Vagina (tissue), 2 donors: ENCODE data around the gene BMPR1B. TPM values are rescaled to one million over a fixed set of nuclear protein-coding genes. Genes with fewer than 3 reads are reported as not detected.

Source experiments
- DNase-seq, 2 donors: peaks; one replicate each; pipeline ENCODE4 v3.0.0-alpha.2; 2017; ENCODE audit errors: extremely low spot score in 2 of 2
- H3K27ac ChIP-seq: fragments of 200-600 bp; sonication (generic); one replicate; pipeline ENCODE4 v1.5.1; 2019
- H3K27me3 ChIP-seq: fragments of 200-600 bp; sonication (generic); one replicate; pipeline ENCODE4 v1.5.1; 2019
- H3K36me3 ChIP-seq, 2 donors: fragments of 200-600 bp; sonication (generic); one replicate each; pipeline ENCODE4 v1.5.1; 2017 to 2019
- H3K4me1 ChIP-seq: fragments of 200-600 bp; sonication (generic); one replicate; pipeline ENCODE4 v1.5.1; 2019
- H3K4me3 ChIP-seq, 2 donors: fragments of 200-600 bp; sonication (generic); 1 replicate in 1 of 2; 2 replicates in 1 of 2; pipeline ENCODE4 v1.5.1; 2016 to 2019
- H3K9me3 ChIP-seq: fragments of 200-600 bp; sonication (generic); one replicate; pipeline ENCODE4 v1.5.1; 2019
- CTCF ChIP-seq, 3 experiments: fragments of 450-650 bp in 2 of 3; fragments of 200-600 bp in 1 of 3; sonication (generic) in 1 of 3; IDR thresholded peaks; one replicate each; pipeline ENCODE4 v1.5.1; 2017 to 2019; ENCODE audit warnings: antibody characterized with exemption in 3 of 3, mild to moderate bottlenecking in 2 of 3, moderate library complexity in 2 of 3
- POLR2A ChIP-seq, 2 donors: fragments of 450-650 bp; IDR thresholded peaks; one replicate each; pipeline ENCODE4 v1.6.1; 2017; ENCODE audit warnings: antibody characterized with exemption in 2 of 2, mild to moderate bottlenecking in 2 of 2, moderate library complexity in 2 of 2
- POLR2AphosphoS5 ChIP-seq, 2 donors: sonication (generic); formaldehyde crosslinking; IDR thresholded peaks; one replicate each; pipeline ENCODE4 v1.9.0; 2017; ENCODE audit warnings: antibody characterized with exemption in 2 of 2, mild to moderate bottlenecking in 2 of 2, low read depth in 1 of 2; ENCODE audit not compliant: insufficient read depth in 1 of 2
- intact Hi-C: fragments of 100-400 bp; cut with DNase I; formaldehyde crosslinking; loops from one replicate; pipeline ENCODE4 v1.15.1; 2023
- total RNA-seq: library from RNA; depleted of rRNA; stranded (reverse); fragments of >200 nt; gene quantifications from one replicate; pipeline ENCODE4 v1.2.3, GENCODE V29; 2016

Gene BMPR1B
- total RNA-seq, 1 donor from 2014 or later = 0.49 TPM

- Histone ChIP-seq H3K27ac (no peak overlapping the region), H3K4me1 (no peaks in the 10 kb centered on the region), H3K9me3 (no peaks in the 10 kb centered on the region), H3K4me3 (no peak overlapping the region), H3K27me3 (no peaks in the 10 kb centered on the region), H3K36me3 (no peaks in the 10 kb centered on the region)
- intact Hi-C loops = no loop called here
- no peak for TF ChIP-seq CTCF (IDR thresholded peaks at IDR 0.05)
- no peak for TF ChIP-seq POLR2A (IDR thresholded peaks at IDR 0.05)
- TF ChIP-seq POLR2AphosphoS5 (IDR thresholded peaks at IDR 0.05; ENCODE audit: insufficient read depth in 1 of 2, low read depth in 1 of 2) = no peak
- DNase-seq = no peak
Observed at GRCh38 chr4:95068401-95068800, 310.6 kb downstream of the BMPR1B start.

- TF ChIP-seq CTCF (IDR thresholded peaks at IDR 0.05) (no peak), POLR2A (IDR thresholded peaks at IDR 0.05) (no peak), POLR2AphosphoS5 (IDR thresholded peaks at IDR 0.05; ENCODE audit: insufficient read depth in 1 of 2, low read depth in 1 of 2) (no peak)
- intact Hi-C loops = no loop called here
- no peak overlapping the region for H3K4me3 ChIP-seq
Observed at GRCh38 chr4:95068818-95069478, 311.2 kb downstream of the BMPR1B start.

GRCh38 chr4:95071851-95072250 lies 314.1 kb downstream of the BMPR1B start:
- no peak for TF ChIP-seq CTCF (IDR thresholded peaks at IDR 0.05)
- no peak for TF ChIP-seq POLR2AphosphoS5 (IDR thresholded peaks at IDR 0.05; ENCODE audit: insufficient read depth in 1 of 2, low read depth in 1 of 2)
- no peak for TF ChIP-seq POLR2A (IDR thresholded peaks at IDR 0.05)
- no peaks in the 10 kb centered on the region for H3K4me1 ChIP-seq
- DNase-seq = no peak
- intact Hi-C loops = no loop called here
- no peaks in the 10 kb centered on the region for H3K27me3 ChIP-seq
- H3K27ac ChIP-seq = no peak overlapping the region
- H3K4me3 ChIP-seq = no peak overlapping the region
- H3K9me3 ChIP-seq = no peaks in the 10 kb centered on the region
- no peaks in the 10 kb centered on the region for H3K36me3 ChIP-seq

More at GRCh38 chr4:95068818-95069478, 311.2 kb downstream of the BMPR1B start:
- Histone ChIP-seq H3K27ac (no peak overlapping the region), H3K27me3 (no peaks in the 10 kb centered on the region), H3K36me3 (no peaks in the 10 kb centered on the region), H3K9me3 (no peaks in the 10 kb centered on the region), H3K4me1 (no peaks in the 10 kb centered on the region)
- DNase-seq = no peak

GRCh38 chr4:95073646-95074045 lies 315.9 kb downstream of the BMPR1B start:
- no peak overlapping the region for H3K27ac ChIP-seq
- no peaks in the 10 kb centered on the region for H3K9me3 ChIP-seq
- no peaks in the 10 kb centered on the region for H3K27me3 ChIP-seq
- intact Hi-C loops = no loop called here
- no peak for DNase-seq
- H3K4me1 ChIP-seq = no peaks in the 10 kb centered on the region
- no peaks in the 10 kb centered on the region for H3K36me3 ChIP-seq
- H3K4me3 ChIP-seq = no peak overlapping the region
- TF ChIP-seq POLR2A (IDR thresholded peaks at IDR 0.05) (no peak), CTCF (IDR thresholded peaks at IDR 0.05) (no peak), POLR2AphosphoS5 (IDR thresholded peaks at IDR 0.05; ENCODE audit: insufficient read depth in 1 of 2, low read depth in 1 of 2) (no peak)

GRCh38 chr4:95077864-95078263 lies 320.1 kb downstream of the BMPR1B start:
- DNase-seq = no peak
- TF ChIP-seq POLR2AphosphoS5 (IDR thresholded peaks at IDR 0.05; ENCODE audit: insufficient read depth in 1 of 2, low read depth in 1 of 2) (no peak), POLR2A (IDR thresholded peaks at IDR 0.05) (no peak), CTCF (IDR thresholded peaks at IDR 0.05) (no peak)
- H3K9me3 ChIP-seq = no peaks in the 10 kb centered on the region
- no peak overlapping the region for H3K27ac ChIP-seq
- no peaks in the 10 kb centered on the region for H3K36me3 ChIP-seq
- H3K4me1 ChIP-seq = no peaks in the 10 kb centered on the region
- intact Hi-C loops = no loop called here
- no peak overlapping the region for H3K4me3 ChIP-seq
- H3K27me3 ChIP-seq = no peaks in the 10 kb centered on the region
